CD4-positive, CD25-positive, alpha-beta regulatory T cell (primary cell): Measurements from ENCODE around the gene PLCH1. TPM values are rescaled to one million over a fixed set of nuclear protein-coding genes. Genes with fewer than 3 reads are reported as not detected.
"Not testable (repeated sequence)": the region's sequence is repeated elsewhere in the genome, so short reads cannot be mapped to it uniquely, and the experiment has no call there.

Experiments
- ATAC-seq, 2 donors: fragments of 150-1000 bp; cut with Tn5 transposase; one replicate each; pipeline ENCODE4 v1.10.0; 2021; ENCODE audit warnings: low read depth in 2 of 2, moderate number of reproducible peaks in 2 of 2, moderate library complexity in 1 of 2
- DNase-seq, 3 donors: peaks; one replicate each; pipeline versions ENCODE4 v3.0.0 to v3.0.0-alpha.2; 2012 to 2022; ENCODE audit warnings: mixed read lengths in 1 of 3
- H3K27ac ChIP-seq: one replicate; pipeline ENCODE4 v1.7.0; 2013; ENCODE audit warnings: mild to moderate bottlenecking, low read length; ENCODE audit not compliant: insufficient read depth, poor library complexity, severe bottlenecking
- H3K27me3 ChIP-seq: one replicate; pipeline ENCODE4 v1.7.0; 2013; ENCODE audit warnings: low read length; ENCODE audit not compliant: control insufficient read depth, insufficient read depth
- H3K36me3 ChIP-seq: one replicate; pipeline ENCODE4 v1.7.0; 2013; ENCODE audit warnings: mild to moderate bottlenecking, low read length, moderate library complexity; ENCODE audit not compliant: control insufficient read depth, insufficient read depth
- H3K4me1 ChIP-seq: 2 replicates; pipeline ENCODE4 v1.7.0; 2013; ENCODE audit warnings: mild to moderate bottlenecking, low read length; ENCODE audit not compliant: insufficient read depth, control insufficient read depth, poor library complexity, severe bottlenecking
- H3K4me3 ChIP-seq: one replicate; pipeline ENCODE4 v1.7.0; 2013; ENCODE audit warnings: low read depth, mild to moderate bottlenecking, low read length, moderate library complexity
- H3K9me3 ChIP-seq, 2 experiments: 1 replicate in 1 of 2; 2 replicates in 1 of 2; pipeline ENCODE4 v1.7.0; 2013; ENCODE audit warnings: low read length in 2 of 2, mild to moderate bottlenecking in 1 of 2, moderate library complexity in 1 of 2; ENCODE audit not compliant: control insufficient read depth in 2 of 2
- H3K27ac Mint-ChIP-seq, 3 donors: one replicate each; pipeline ENCODE4 v1.8.0; 2020 to 2022; ENCODE audit warnings: mild to moderate bottlenecking in 3 of 3, mixed read lengths in 3 of 3, moderate library complexity in 2 of 3
- H3K27me3 Mint-ChIP-seq: one replicate; pipeline ENCODE4 v1.8.0; 2022; ENCODE audit warnings: mild to moderate bottlenecking, mixed read lengths
- H3K36me3 Mint-ChIP-seq: one replicate; pipeline ENCODE4 v1.8.0; 2020; ENCODE audit warnings: mixed read lengths
- H3K4me1 Mint-ChIP-seq, 4 donors: one replicate each; pipeline ENCODE4 v1.8.0; 2020 to 2022; ENCODE audit warnings: mixed read lengths in 4 of 4, mild to moderate bottlenecking in 1 of 4
- H3K4me3 Mint-ChIP-seq, 4 donors: one replicate each; pipeline ENCODE4 v1.8.0; 2020 to 2022; ENCODE audit warnings: mild to moderate bottlenecking in 4 of 4, mixed read lengths in 4 of 4, moderate library complexity in 3 of 4
- H3K9me3 Mint-ChIP-seq, 7 donors: one replicate each; pipeline ENCODE4 v1.8.0; 2020 to 2022; ENCODE audit warnings: mixed read lengths in 7 of 7, mild to moderate bottlenecking in 3 of 7, moderate library complexity in 2 of 7
- polyA plus RNA-seq, 4 donors: library from polyadenylated mRNA; unstranded; fragments of 300-500 nt; fragmentation: Illumina TruSeq; gene quantifications; one replicate each; pipeline ENCODE4 v1.2.3, GENCODE V29; 2021
- total RNA-seq: library from RNA; stranded (reverse); gene quantifications from one replicate; pipeline ENCODE4 v1.2.3, GENCODE V29; 2022

Gene PLCH1
- total and polyA plus RNA-seq, 5 donors from 2014 or later = 0.05 to 0.12 TPM; not detected in 3

- H3K9me3 ChIP-seq, H3K36me3 Mint-ChIP-seq, H3K4me1 Mint-ChIP-seq, DNase-seq, H3K36me3 ChIP-seq, H3K27ac ChIP-seq, H3K9me3 Mint-ChIP-seq, H3K4me3 Mint-ChIP-seq, H3K4me3 ChIP-seq, H3K27me3 ChIP-seq, ATAC-seq, H3K27me3 Mint-ChIP-seq, H3K4me1 ChIP-seq, H3K27ac Mint-ChIP-seq: not testable (repeated sequence)
These were observed 124.3 kb downstream of the PLCH1 start for GRCh38 chr3:155620552-155620951.

GRCh38 chr3:155619118-155619915 lies 125.6 kb downstream of the PLCH1 start:
- peaks cover 0 to 14% (median 3%) of the 10 kb centered on the region in 7 donors for H3K9me3 Mint-ChIP-seq
- H3K36me3 Mint-ChIP-seq = no peaks in the 10 kb centered on the region

GRCh38 chr3:155618543-155618942 lies 126.3 kb downstream of the PLCH1 start:
- Histone ChIP-seq H3K27ac (no peak overlapping the region), H3K27me3 (no peaks in the 10 kb centered on the region), H3K9me3 (peaks cover 0 to 7% of the 10 kb centered on the region in 2 experiments), H3K4me1 (no peaks in the 10 kb centered on the region), H3K36me3 (no peaks in the 10 kb centered on the region), H3K4me3 (no peak overlapping the region)
- DNase-seq (no peak), ATAC-seq (no peak)
- peaks cover 0 to 21% (median 3%) of the 10 kb centered on the region in 7 donors for H3K9me3 Mint-ChIP-seq
- H3K4me3 Mint-ChIP-seq = no peak overlapping the region
- H3K4me1 Mint-ChIP-seq = no peaks in the 10 kb centered on the region
- H3K36me3 Mint-ChIP-seq = no peaks in the 10 kb centered on the region
- H3K27me3 Mint-ChIP-seq = no peaks in the 10 kb centered on the region
- H3K27ac Mint-ChIP-seq = no peak overlapping the region

More at GRCh38 chr3:155619118-155619915, 125.6 kb downstream of the PLCH1 start:
- no peaks in the 10 kb centered on the region for H3K27me3 ChIP-seq
- H3K4me1 ChIP-seq = no peaks in the 10 kb centered on the region
- no peaks in the 10 kb centered on the region for H3K36me3 ChIP-seq
- H3K4me3 ChIP-seq = no peak overlapping the region
- Mint-ChIP-seq H3K4me1 (no peaks in the 10 kb centered on the region), H3K27ac (no peak overlapping the region), H3K4me3 (no peak overlapping the region), H3K27me3 (no peaks in the 10 kb centered on the region)
- H3K27ac ChIP-seq = no peak overlapping the region
- no peak for DNase-seq
- no peak for ATAC-seq
- peaks cover 0 to 7% of the 10 kb centered on the region in 2 experiments for H3K9me3 ChIP-seq

- Histone ChIP-seq H3K4me1 (no peaks in the 10 kb centered on the region), H3K36me3 (no peaks in the 10 kb centered on the region), H3K27me3 (no peaks in the 10 kb centered on the region), H3K27ac (no peak overlapping the region), H3K9me3 (peaks cover 0 to 7% of the 10 kb centered on the region in 2 experiments), H3K4me3 (no peak overlapping the region)
- Mint-ChIP-seq H3K4me1 (no peaks in the 10 kb centered on the region), H3K9me3 (peaks cover 0 to 23% (median 4%) of the 10 kb centered on the region in 7 donors), H3K27ac (no peak overlapping the region), H3K4me3 (no peak overlapping the region), H3K36me3 (no peaks in the 10 kb centered on the region), H3K27me3 (no peaks in the 10 kb centered on the region)
- no peak for ATAC-seq
- no peak for DNase-seq
These were observed 127.4 kb downstream of the PLCH1 start for GRCh38 chr3:155617346-155617925.

- not testable (repeated sequence) for DNase-seq, H3K27ac ChIP-seq, H3K36me3 Mint-ChIP-seq, H3K27ac Mint-ChIP-seq, H3K4me1 ChIP-seq, ATAC-seq, H3K4me3 Mint-ChIP-seq, H3K4me3 ChIP-seq, H3K27me3 ChIP-seq, H3K36me3 ChIP-seq, H3K9me3 ChIP-seq, H3K27me3 Mint-ChIP-seq, H3K4me1 Mint-ChIP-seq
- peaks cover 0 to 27% (median 4%) of the 10 kb centered on the region in 7 donors for H3K9me3 Mint-ChIP-seq
These were observed 129.7 kb downstream of the PLCH1 start for GRCh38 chr3:155615141-155615540.

- H3K36me3 ChIP-seq, H3K27ac Mint-ChIP-seq, H3K9me3 ChIP-seq, H3K4me1 Mint-ChIP-seq, H3K4me1 ChIP-seq, H3K27ac ChIP-seq, H3K27me3 ChIP-seq, H3K4me3 Mint-ChIP-seq, H3K4me3 ChIP-seq, ATAC-seq, H3K36me3 Mint-ChIP-seq, H3K27me3 Mint-ChIP-seq, DNase-seq: not testable (repeated sequence)
- H3K9me3 Mint-ChIP-seq = peaks cover 0 to 28% (median 4%) of the 10 kb centered on the region in 7 donors
These were observed 130.5 kb downstream of the PLCH1 start for GRCh38 chr3:155614410-155614809.

- peaks cover 0 to 26% (median 6%) of the 10 kb centered on the region in 7 donors for H3K9me3 Mint-ChIP-seq
- no peaks in the 10 kb centered on the region for H3K4me1 Mint-ChIP-seq
- no peaks in the 10 kb centered on the region for H3K27me3 ChIP-seq
- no peak overlapping the region for H3K4me3 ChIP-seq
- H3K9me3 ChIP-seq = no peaks in the 10 kb centered on the region
- no peaks in the 10 kb centered on the region for H3K36me3 ChIP-seq
- DNase-seq = no peak
- H3K36me3 Mint-ChIP-seq = no peaks in the 10 kb centered on the region
- no peak overlapping the region for H3K27ac Mint-ChIP-seq
- H3K27me3 Mint-ChIP-seq = peaks cover 4% of the 10 kb centered on the region
- no peak overlapping the region for H3K4me3 Mint-ChIP-seq
- no peak overlapping the region for H3K27ac ChIP-seq
- ATAC-seq = no peak
- H3K4me1 ChIP-seq = no peaks in the 10 kb centered on the region
These were observed 133.4 kb downstream of the PLCH1 start for GRCh38 chr3:155611456-155611855.

GRCh38 chr3:155609586-155609985 lies 135.3 kb downstream of the PLCH1 start:
- Histone ChIP-seq H3K36me3 (no peaks in the 10 kb centered on the region), H3K27ac (no peak overlapping the region), H3K4me1 (no peaks in the 10 kb centered on the region), H3K4me3 (no peak overlapping the region), H3K9me3 (no peaks in the 10 kb centered on the region), H3K27me3 (no peaks in the 10 kb centered on the region)
- Mint-ChIP-seq H3K27ac (no peak overlapping the region), H3K27me3 (peaks cover 4% of the 10 kb centered on the region), H3K4me1 (no peaks in the 10 kb centered on the region), H3K9me3 (peaks cover 0 to 21% (median 5%) of the 10 kb centered on the region in 7 donors), H3K4me3 (no peak overlapping the region), H3K36me3 (no peaks in the 10 kb centered on the region)
- no peak for ATAC-seq
- no peak for DNase-seq
